Heart left ventricle (tissue), 13 donors: Measurements from ENCODE around the gene PPP2R3C.

Experiments used
- POLR2A ChIP-seq, 2 donors: fragments of 450-650 bp; IDR thresholded peaks; one replicate each; pipeline ENCODE4 v1.6.1; 2017; ENCODE audit warnings: antibody characterized with exemption in 2 of 2, mild to moderate bottlenecking in 2 of 2, moderate library complexity in 2 of 2
- TF ChIP-seq, protein P1 (sequence below), 12 donors: fragments of 200-600 bp; sonication (generic) in 4 of 12; IDR thresholded peaks; one replicate each; pipeline versions ENCODE4 v1.5.0 to v1.8.0; 2018 to 2022; ENCODE audit warnings: antibody characterized with exemption in 12 of 12, mild to moderate bottlenecking in 5 of 12
- donor health status: ischemic (EF 13 %, LVEDD 7.1; RV severe dilation, severe dysfunction).
- donor health status: DM: no; HTN: yes; CAD: no.
- donor health status: DM: no; HTN: no; CAD: no.
- donor health status: ischemic (EF 25% LVEDD 6.9; RV normal size, moderate dysfunction).
- donor health status: ischemic (EF 25% LVEDD 5.7; RV mildly dilated, moderate dysfunction).
- donor health status: ischemic (EF 35%, LVEDD 5.7; RV mildly dilated, moderate dysfunction).
- donor health status: nonischemic (EF 11% LVEDD 7.7; RV severe dilation, severe dysfunction).
- donor health status: DM: yes; HTN: yes; CAD: no.
- donor health status: PGD.
- donor health status: ischemic (EF 29% LVEDD 5.4; RV normal size, mild dysfunction).
- donor health status: nonischemic (EF 23%, LVEDD 6.1; RV moderate dilation, normal function).

- TF ChIP-seq, protein P1, sequence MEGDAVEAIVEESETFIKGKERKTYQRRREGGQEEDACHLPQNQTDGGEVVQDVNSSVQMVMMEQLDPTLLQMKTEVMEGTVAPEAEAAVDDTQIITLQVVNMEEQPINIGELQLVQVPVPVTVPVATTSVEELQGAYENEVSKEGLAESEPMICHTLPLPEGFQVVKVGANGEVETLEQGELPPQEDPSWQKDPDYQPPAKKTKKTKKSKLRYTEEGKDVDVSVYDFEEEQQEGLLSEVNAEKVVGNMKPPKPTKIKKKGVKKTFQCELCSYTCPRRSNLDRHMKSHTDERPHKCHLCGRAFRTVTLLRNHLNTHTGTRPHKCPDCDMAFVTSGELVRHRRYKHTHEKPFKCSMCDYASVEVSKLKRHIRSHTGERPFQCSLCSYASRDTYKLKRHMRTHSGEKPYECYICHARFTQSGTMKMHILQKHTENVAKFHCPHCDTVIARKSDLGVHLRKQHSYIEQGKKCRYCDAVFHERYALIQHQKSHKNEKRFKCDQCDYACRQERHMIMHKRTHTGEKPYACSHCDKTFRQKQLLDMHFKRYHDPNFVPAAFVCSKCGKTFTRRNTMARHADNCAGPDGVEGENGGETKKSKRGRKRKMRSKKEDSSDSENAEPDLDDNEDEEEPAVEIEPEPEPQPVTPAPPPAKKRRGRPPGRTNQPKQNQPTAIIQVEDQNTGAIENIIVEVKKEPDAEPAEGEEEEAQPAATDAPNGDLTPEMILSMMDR (IDR thresholded peaks at IDR 0.05) = no peak
- no peak for TF ChIP-seq POLR2A (IDR thresholded peaks at IDR 0.05)
Observed at GRCh38 chr14:35161231-35161630, 39.4 kb upstream of the PPP2R3C start.
